GM13977 (cell line): ENCODE data around the gene GPX4.

ENCODE experiments used
- DNase-seq: peaks from one replicate; pipeline ENCODE4 v3.0.0; 2012; ENCODE audit warnings: low spot score
- CTCF ChIP-seq: IDR thresholded peaks from 2 replicates; pipeline ENCODE4 v1.5.1; 2012; ENCODE audit warnings: mild to moderate bottlenecking, control low read depth; ENCODE audit not compliant: insufficient read depth; ENCODE audit errors: extremely low read depth, missing control alignments
- in situ Hi-C: fragments of 300-500 bp; cut with MboI; formaldehyde crosslinking; loops from one replicate; pipeline ENCODE4 v1.12.0; 2022; ENCODE audit warnings: low sequenced_read_pairs, low pct_unique_long_range_greater_than_20kb, mixed read lengths, inconsistent platforms; ENCODE audit not compliant: unreplicated experiment

Gene GPX4

GRCh38 chr19:1105008-1105872, 1.4 kb downstream of the GPX4 start:
- peak; percentile 77 for DNase-seq
- TF ChIP-seq CTCF, result no peak
- in situ Hi-C loops, result no loop called here

GRCh38 chr19:1105873-1106840, 2.4 kb downstream of the GPX4 start:
- TF ChIP-seq CTCF, result no peak
- no peak for DNase-seq
- in situ Hi-C loops, result no loop called here

GRCh38 chr19:1106841-1107660, 3.3 kb downstream of the GPX4 start:
- TF ChIP-seq CTCF, result peak; percentile 28
- in situ Hi-C loops, result no loop called here
- no peak for DNase-seq

- no peak for TF ChIP-seq CTCF
- no peak for DNase-seq
- in situ Hi-C loops, result no loop called here
These were observed 4.0 kb downstream of the GPX4 start for GRCh38 chr19:1107661-1108261.

GRCh38 chr19:1108291-1109031, 4.7 kb downstream of the GPX4 start:
- no peak for DNase-seq
- in situ Hi-C loops, result no loop called here

More at GRCh38 chr19:1108291-1109031, 4.7 kb downstream of the GPX4 start:
- no peak for TF ChIP-seq CTCF
